Endothelial cell of umbilical vein (primary cell): ENCODE data around the gene CNST.

Experiments
- CTCF ChIP-seq, 2 donors: IDR thresholded peaks; 1 replicate in 1 of 2; 2 replicates in 1 of 2; pipeline ENCODE4 v1.5.1; 2011; ENCODE audit warnings: low read length in 2 of 2, mild to moderate bottlenecking in 2 of 2, moderate library complexity in 2 of 2, control low read depth in 1 of 2, inconsistent platforms in 1 of 2, low read depth in 1 of 2; ENCODE audit not compliant: insufficient read depth in 1 of 2; ENCODE audit errors: extremely low read depth in 1 of 2
- EZH2 ChIP-seq: IDR thresholded peaks from 2 replicates; pipeline ENCODE4 v1.6.1; 2012; ENCODE audit warnings: borderline replicate concordance, low read depth, mild to moderate bottlenecking, moderate library complexity, low read length, inconsistent platforms; ENCODE audit not compliant: severe bottlenecking
- JUN ChIP-seq: IDR thresholded peaks from 2 replicates; pipeline ENCODE4 v1.6.1; 2011; ENCODE audit warnings: borderline replicate concordance, low read depth; ENCODE audit not compliant: insufficient read length, insufficient read depth
- MAX ChIP-seq: IDR thresholded peaks from 2 replicates; pipeline ENCODE4 v1.6.1; 2011; ENCODE audit not compliant: insufficient read depth, insufficient read length
- MYC ChIP-seq: IDR thresholded peaks from one replicate; pipeline ENCODE4 v1.6.1; 2011; ENCODE audit warnings: mild to moderate bottlenecking, low read depth, low read length
- POLR2A ChIP-seq: IDR thresholded peaks from 2 replicates; pipeline ENCODE4 v1.6.1; 2012; ENCODE audit warnings: low read depth, mild to moderate bottlenecking, control low read depth, low read length

- TF ChIP-seq CTCF (IDR thresholded peaks at IDR 0.05; ENCODE audit: extremely low read depth in 1 of 2, insufficient read depth in 1 of 2, low read depth in 1 of 2, low read length in 2 of 2) (no peak), JUN (no peak), EZH2 (no peak), MYC (no peak), POLR2A (no peak), MAX (no peak)
Observed at GRCh38 chr1:246667773-246668172, 101.5 kb downstream of the CNST start.
